HFFc6 (cell line): Measurements from ENCODE around the gene SLC7A4. TPM values are rescaled to one million over a fixed set of nuclear protein-coding genes. Genes with fewer than 3 reads are reported as not detected.
"Not testable (repeated sequence)": the region's sequence is repeated elsewhere in the genome, so short reads cannot be mapped to it uniquely, and the experiment has no call there.

Source experiments
- DNase-seq: peaks from one replicate; pipeline ENCODE4 v3.0.0-alpha.2; 2018
- H3K27ac Mint-ChIP-seq: 2 replicates; pipeline ENCODE4 v1.8.0; 2020; ENCODE audit warnings: mild to moderate bottlenecking, mixed read lengths
- H3K27me3 Mint-ChIP-seq: 2 replicates; pipeline ENCODE4 v1.8.0; 2021; ENCODE audit warnings: mild to moderate bottlenecking, moderate library complexity, mixed read lengths; ENCODE audit not compliant: insufficient read depth
- H3K36me3 Mint-ChIP-seq: 2 replicates; pipeline ENCODE4 v1.8.0; 2021; ENCODE audit warnings: low read depth, mixed read lengths
- H3K4me1 Mint-ChIP-seq: 2 replicates; pipeline ENCODE4 v1.8.0; 2020; ENCODE audit warnings: low read depth, mixed read lengths
- H3K4me3 Mint-ChIP-seq: 2 replicates; pipeline ENCODE4 v1.8.0; 2020; ENCODE audit warnings: mild to moderate bottlenecking, moderate library complexity, mixed read lengths
- H3K9me3 Mint-ChIP-seq: 2 replicates; pipeline ENCODE4 v1.8.0; 2020; ENCODE audit warnings: mild to moderate bottlenecking, mixed read lengths
- CTCF ChIP-seq: fragments of 200-600 bp; sonication (generic); IDR thresholded peaks from 2 replicates; pipeline ENCODE4 v1.5.0; 2021; ENCODE audit warnings: antibody characterized with exemption, mild to moderate bottlenecking
- total RNA-seq, 6 experiments: library from RNA; stranded (reverse); fragmentation: NEBNext Ultra II Directional; extraction: Animal tissue kit (Norgen Biotek cat#: 25700); gene quantifications; 2 replicates in 1 of 6; 3 replicates in 5 of 6; pipeline ENCODE4 v1.2.3, GENCODE V29; 2021

The SLC7A4 gene
- total RNA-seq, 6 experiments from 2014 or later: 0.07 TPM; not detected in 5

GRCh38 chr22:21010426-21011113, 21.8 kb downstream of the SLC7A4 start:
- TF ChIP-seq CTCF: no peak
- H3K9me3 Mint-ChIP-seq: no peaks in the 10 kb centered on the region
- no peak overlapping the region for H3K4me3 Mint-ChIP-seq
- H3K27ac Mint-ChIP-seq: no peak overlapping the region
- H3K36me3 Mint-ChIP-seq: no peaks in the 10 kb centered on the region
- H3K27me3 Mint-ChIP-seq: no peaks in the 10 kb centered on the region; the same call in 1 of the 2 replicates
- H3K4me1 Mint-ChIP-seq: peaks cover 25% of the 10 kb centered on the region
- DNase-seq: no peak

DNA sequence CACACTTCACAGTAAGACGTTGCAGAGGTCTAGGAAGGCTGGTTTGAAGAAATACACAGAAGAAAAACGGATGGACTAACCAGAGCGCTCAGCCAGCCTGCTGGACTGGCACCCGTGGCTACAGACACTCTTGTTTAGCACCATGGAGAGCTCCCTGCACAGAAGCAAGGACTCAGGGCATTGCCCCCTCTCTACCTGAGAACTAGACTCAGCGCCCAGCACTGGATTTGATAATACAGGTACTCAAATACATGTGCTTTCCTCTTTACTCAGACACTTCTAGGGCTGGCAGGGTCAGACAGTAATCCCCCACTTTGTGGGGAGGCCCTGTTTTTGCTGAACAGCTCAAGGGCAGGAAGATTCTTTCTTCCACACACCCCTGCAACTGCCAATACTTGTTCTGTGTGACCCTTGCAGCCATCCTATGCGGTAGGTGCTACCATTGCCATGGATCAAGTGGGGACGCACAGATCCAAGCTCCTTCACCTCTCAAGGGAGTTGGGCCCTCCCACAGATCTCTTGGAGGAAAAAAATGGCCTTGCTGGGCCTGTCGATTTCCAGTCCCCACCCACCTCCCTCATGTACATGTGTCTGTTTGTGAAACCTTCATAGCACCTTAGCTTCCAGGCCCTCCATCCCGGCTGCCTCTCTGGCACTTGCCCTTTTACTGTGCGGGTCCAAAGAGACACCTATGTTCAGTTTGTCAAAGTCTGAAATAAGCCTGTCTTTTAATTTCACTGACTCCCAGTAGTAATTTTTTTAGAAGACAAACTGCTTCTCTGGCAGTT, 22.5 kb downstream of the SLC7A4 start:
- Mint-ChIP-seq H3K27ac (no peak overlapping the region), H3K27me3 (no peaks in the 10 kb centered on the region; the same call in 1 of the 2 replicates), H3K4me1 (peaks cover 18% of the 10 kb centered on the region), H3K9me3 (no peaks in the 10 kb centered on the region), H3K4me3 (no peak overlapping the region), H3K36me3 (no peaks in the 10 kb centered on the region)
- peak; percentile 44 for DNase-seq
- TF ChIP-seq CTCF: no peak

DNA sequence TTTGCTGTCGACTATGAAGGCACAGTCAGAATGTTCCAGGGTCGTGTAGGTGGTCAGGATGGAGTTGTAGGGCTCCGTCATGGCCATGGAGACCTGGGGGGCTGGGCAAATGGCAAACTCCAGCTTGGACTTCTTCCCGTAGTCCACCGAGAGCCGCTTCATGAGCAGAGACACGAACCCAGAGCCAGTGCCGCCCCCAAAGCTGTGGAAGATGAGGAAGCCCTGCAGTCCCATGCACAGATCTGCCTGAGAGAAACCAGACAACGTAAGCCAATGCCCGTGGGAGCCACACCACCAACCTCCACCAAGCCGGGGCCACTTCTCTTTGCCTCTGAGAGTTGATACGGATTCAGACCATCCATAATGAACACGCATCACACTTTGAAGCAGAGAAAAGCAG, 23.2 kb downstream of the SLC7A4 start:
- not testable (repeated sequence) for H3K4me3 Mint-ChIP-seq, H3K27ac Mint-ChIP-seq, H3K27me3 Mint-ChIP-seq, H3K9me3 Mint-ChIP-seq, H3K36me3 Mint-ChIP-seq, DNase-seq
- H3K4me1 Mint-ChIP-seq: peaks cover 11% of the 10 kb centered on the region

GRCh38 chr22:21003782-21004181, 28.6 kb downstream of the SLC7A4 start:
- H3K36me3 Mint-ChIP-seq: 0 out of 2 replicates have a peak, but pooled peaks cover 4% of the 10 kb centered on the region
- no peak overlapping the region for H3K27ac Mint-ChIP-seq
- H3K4me3 Mint-ChIP-seq: peak overlapping the region; percentile 93; the same call in 1 of the 2 replicates
- H3K4me1 Mint-ChIP-seq: peaks cover 24% of the 10 kb centered on the region
- no peak for DNase-seq
- peaks cover 15% of the 10 kb centered on the region for H3K27me3 Mint-ChIP-seq
- TF ChIP-seq CTCF: no peak
- H3K9me3 Mint-ChIP-seq: no peaks in the 10 kb centered on the region

DNA sequence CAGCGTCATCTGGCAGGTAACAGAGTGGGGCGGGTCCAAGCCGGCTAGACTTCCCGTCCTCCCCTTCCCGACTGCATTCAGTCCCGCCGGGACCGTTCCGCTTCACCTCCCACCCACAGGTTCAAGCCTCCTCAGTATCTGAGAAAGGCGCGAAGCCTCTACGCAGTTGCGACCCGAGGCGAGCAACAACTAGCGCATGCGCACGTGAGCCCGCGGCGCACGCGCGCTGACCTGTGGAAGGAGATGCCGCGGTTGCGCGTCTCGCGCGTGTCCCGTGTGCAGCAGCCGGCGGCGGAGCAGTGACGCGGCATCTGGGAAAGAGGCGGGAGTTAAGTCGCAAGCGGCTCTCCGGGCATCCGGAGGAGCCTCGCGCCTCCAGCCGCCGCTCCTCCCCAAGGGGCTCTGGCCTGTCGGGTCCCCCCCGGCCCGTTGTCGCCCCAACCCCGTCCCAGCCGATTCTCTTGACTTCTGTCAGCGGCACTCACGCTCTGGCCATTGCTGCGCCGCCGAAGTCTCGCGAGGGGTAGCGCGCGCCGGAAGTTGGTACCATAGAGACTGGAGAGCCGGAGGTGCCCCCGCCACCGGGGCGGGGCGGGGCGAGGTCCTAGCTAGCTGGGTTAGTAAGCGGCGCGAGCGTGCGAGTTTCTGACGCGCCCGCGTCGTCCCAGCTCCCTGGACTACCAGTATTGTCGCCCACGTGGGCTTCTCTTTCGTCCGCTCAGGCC, 30.6 kb downstream of the SLC7A4 start, which contains the start of gene THAP7:
Gene THAP7 (minus strand): TSS at position 518 of the 725 bp plus-strand sequence. CDS start 207 bp downstream, at position 311.
- peak within 1 kb of the TSS; percentile 93 for H3K4me3 Mint-ChIP-seq
- peak within 1 kb of the TSS; percentile 94 for H3K27ac Mint-ChIP-seq

More for the DNA sequence above, 30.6 kb downstream of the SLC7A4 start, which contains the start of gene THAP7:
- Mint-ChIP-seq H3K27me3 (peaks cover 15% of the 10 kb centered on the region), H3K36me3 (0 out of 2 replicates have a peak, but pooled peaks cover 4% of the 10 kb centered on the region), H3K4me1 (peaks cover 24% of the 10 kb centered on the region), H3K9me3 (no peaks in the 10 kb centered on the region)
- no peak for TF ChIP-seq CTCF
- DNase-seq: peak; percentile 91
